HG02970 (cell line): ENCODE results near the gene POMT1.
"Not testable (repeated sequence)": the region's sequence is repeated elsewhere in the genome, so short reads cannot be mapped to it uniquely, and the experiment has no call there.

ENCODE experiments used
- ATAC-seq: cut with Tn5 transposase; IDR thresholded peaks from one replicate; pipeline ENCODE4 v1.9.1; 2021; ENCODE audit warnings: mild to moderate bottlenecking, moderate library complexity, moderate number of reproducible peaks; ENCODE audit not compliant: unreplicated experiment, low FRiP score

Gene POMT1

DNA sequence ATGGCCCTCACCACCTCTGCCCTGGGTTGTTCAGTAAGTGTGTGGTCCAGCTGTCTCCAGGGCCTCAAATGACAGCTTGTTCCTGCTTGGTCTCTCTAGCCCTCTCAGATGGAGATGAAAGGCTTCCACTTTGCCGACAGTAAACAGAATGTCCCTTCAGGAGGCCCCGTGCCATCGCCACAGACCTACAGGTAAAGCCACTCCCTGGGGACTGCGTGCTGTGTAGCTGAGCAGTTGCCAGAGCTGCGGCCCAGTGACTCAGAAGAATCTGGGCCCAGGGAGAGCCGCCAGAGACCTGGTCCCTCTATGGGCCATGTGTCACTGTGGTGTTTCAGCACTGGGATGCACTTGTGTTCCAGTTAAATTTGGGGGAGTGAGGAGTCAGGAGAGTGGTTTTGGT is 10.6 kb upstream of the POMT1 start:
- ATAC-seq = no peak

DNA sequence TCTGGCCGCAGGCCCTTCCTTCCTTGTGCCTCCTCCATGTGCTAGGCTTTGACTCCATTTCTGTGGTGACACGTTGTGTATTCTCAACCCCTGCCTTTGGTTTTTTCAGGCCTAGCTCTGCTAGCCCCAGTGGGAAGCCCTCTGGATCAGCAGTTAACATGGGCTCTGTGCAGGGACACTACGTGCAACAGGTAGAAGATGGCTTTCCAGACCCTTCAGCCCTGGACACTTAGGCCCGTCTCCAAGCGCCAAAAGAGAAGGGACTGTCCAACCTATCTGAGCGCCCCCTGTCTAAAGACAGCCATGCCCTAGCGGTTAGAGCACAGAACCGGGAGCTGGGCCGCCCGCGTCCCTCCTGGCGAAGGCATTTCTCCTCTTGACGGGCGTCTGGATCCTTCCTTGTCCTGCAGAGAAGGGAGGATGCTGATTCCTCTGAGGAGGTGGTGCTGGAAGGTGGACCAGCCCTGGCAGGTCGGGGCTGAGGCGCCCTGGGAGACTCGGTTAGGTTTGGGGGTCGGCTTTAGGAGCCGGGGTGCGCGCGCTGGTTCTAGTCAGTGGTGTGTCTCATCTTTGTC is 8.3 kb upstream of the POMT1 start:
- ATAC-seq = no peak

DNA sequence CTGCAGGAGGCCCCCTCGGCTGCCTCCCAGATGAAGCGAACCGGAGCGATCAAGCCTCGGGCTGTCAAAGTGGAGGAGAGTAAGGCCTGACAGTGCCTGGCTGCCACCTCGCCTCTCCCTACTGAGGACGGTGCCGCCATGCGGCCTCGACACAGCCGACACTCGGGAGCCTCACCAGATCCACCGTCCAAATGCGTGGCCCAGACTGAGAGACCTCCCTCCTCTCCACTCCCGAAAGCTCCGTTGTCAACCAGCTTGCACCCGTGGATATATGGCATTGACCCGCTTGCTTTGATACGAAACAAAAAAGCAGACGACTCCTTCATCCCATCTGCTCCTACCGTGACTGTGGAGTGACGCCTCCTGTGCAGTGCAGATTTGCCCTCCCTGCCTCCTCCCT is 6.9 kb upstream of the POMT1 start:
- ATAC-seq = no peak

DNA sequence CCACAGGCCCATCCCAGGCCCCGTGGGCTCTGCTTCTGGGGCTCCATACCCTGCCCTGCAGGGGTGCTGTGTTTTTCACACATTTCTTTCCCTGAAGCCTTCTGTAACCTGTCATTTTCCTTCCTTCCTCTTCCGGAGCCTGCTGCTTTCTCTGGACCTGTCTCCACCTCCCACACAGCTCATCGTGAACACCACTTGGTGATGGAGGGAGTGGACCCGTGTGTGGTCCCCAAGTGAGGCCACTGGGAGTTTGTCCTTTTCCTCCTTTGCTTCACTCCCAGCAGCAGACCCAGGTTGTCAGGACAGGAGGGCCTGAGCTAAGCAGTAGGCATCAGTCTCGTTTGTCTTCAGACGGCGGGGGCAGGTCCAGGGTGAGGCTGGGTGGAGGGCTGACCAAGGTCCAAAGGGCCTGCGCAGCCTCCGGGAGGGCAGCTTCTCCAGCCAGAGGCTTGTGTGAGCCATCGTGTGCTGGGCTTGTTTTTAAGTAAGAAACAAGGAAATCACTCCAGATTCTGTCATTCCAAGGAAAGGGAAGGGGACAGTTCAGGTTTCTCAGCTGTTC is 5.8 kb upstream of the POMT1 start:
- ATAC-seq = no peak

DNA sequence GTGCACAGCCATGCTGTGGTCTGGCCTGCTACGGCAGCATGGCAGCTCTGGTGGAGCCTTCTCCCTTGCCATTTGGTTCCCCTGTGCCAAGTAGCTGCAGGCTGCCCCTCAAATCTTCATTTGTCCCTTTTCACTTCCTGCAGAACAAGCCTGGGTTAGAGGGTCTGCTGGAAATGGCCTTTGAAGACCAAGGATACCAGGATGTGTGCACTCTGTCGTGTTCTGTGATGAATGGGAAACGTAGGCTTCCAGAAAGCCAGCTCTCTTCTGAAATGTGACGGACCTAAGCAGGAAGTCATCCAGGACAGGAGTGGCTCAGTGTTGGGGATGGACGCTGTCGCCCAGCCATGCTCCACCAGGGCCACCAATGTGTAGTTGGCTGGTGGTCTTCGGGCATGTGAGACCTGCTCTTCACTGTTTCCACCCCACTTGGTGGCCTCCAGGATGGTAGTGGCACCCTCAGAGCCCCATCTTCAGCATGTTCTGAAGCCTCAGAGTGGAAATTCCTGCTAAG is 3.4 kb upstream of the POMT1 start:
- ATAC-seq = no peak

DNA sequence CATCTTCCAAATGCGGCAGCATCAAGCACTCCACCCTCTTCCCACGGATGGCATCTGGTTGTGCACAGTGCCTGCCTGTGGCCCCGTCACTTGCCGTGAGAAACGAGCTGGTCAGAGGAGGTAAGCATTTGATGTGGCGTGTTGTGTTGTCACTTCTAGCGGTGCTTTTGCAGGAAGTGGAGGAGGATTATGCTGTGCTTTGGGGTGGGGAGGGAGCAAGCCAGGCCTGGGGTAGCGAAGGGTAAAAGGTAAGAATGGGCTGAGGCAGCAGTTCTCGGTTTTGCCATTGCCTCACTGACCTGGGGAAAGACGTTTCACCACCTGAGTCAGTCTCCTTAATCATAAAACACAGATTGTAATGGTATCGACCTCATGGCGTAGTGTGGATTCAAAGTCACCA is 2.3 kb upstream of the POMT1 start:
- ATAC-seq = no peak

DNA sequence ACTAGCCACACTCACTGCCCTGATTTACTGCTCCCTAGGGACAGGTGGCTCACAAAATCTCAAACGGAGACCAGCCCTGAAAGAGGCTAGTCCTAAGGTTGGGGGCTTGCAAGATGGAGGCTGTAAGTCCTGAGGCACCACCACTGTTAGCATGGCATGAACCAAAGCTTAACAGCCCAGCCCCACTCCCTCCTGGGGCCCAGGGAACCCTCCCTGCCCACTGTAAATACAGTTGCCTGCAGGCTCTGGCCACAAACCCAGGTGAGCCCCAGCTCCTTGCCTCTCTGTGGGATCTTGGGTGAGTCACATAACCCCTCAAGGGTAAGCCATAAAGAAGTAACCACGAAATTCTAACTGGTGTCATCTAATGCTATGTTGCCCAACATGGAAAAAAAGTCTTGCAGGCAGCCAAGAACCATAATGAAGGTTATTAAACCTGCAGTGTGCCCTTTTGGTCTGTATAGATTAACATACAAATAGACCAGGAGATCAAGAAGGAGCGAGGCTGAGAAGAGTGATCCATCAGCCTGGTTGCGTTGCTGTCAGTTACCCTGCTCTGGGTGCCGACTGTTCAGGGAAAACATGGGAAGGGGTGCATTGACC is 1.7 kb upstream of the POMT1 start:
- no peak for ATAC-seq

DNA sequence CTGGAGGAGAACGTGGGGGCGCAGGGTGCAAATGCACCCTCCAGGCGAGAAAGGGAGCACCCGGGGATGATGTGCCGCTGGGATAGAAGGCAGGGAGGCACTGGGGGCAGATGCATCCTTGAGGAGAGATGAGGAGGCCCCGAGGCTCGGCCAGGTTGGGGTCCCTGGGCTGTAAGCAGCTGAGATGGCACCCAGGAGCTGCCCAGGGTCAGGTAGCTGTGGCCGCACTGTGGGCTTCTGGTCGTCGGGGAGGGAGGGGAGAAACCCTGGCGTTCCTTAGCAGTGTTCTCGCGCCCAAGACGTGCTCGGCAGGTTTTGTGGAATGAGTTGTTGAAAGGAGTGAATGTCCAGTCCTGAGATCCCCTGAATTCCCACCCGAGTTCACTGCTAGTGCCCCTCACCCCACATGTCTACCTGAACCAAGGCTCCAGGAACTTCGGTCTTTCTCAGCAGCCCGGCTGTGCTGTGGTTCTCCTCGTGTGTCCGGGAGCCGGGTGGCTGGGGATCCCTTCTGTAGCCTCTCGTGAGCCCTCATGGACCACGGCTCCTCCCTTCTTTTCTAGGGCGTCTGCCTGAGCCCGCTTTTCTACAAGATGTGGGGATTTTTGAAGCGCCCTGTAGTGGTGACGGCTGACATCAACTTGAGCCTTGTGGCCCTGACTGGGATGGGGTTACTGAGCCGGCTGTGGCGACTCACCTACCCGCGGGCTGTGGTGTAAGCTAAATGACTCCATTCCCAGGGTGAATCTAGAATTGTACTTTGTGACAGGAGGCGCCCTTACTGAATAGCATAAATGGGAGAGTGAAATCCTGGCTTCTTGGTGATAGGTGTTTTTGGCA is 1.1 kb downstream of the POMT1 start:
- ATAC-seq = no peak

DNA sequence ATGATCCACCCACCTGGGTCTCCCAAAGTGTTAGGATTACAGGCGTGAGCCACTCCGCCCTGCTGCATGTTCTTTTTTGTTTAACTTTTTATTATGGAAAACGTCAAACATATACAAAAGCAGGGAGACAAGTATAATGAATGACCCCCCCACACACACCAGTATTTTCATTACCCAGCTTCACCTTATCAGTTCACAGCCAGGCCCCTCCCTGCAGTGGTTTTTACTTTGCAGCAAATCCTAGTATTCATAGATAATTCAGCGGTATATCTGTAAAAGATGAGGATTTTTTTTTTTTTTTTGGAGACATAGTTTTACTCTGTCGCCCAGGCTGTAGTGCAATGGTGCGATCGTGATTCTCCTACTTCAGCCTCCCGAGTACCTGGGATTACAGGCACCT is 2.3 kb downstream of the POMT1 start:
- no peak for ATAC-seq

DNA sequence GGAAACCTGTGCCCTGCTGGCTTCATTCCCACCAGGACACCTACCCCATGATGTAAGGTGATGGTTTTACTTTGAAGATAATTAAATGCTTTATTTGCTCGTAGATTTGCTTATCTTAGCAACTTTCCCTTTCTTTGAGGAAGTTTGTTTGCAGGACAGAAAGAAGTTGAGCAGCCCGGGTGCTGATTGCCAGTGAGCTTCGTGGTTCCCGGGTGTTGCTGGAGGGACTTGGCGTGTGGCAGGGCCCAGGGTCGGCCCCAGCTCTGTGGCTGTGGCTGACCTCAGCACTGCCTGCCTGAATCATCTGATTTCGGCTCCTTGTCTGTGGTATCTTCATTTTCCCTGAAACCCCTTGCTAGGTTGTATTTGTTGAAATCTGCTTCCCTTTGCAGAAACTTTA is 8.7 kb downstream of the POMT1 start:
- no peak for ATAC-seq

DNA sequence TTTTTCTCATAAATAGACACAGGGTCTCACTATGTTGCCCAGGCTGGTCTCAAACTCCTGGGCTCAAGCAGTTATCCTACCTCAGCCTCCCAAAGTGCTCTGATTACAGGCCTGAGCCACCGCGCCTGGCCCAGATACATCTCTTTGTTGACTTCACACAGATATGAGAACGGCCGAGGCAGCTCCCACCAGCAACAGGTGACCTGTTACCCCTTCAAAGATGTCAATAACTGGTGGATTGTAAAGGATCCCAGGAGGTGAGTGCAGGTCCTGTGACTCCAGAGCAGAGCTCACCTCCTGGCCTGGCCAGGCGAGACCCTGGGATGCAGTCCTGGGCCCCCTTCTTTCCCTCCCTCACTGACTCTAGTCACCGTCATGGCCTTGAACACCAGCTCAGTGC is 9.2 kb downstream of the POMT1 start:
- ATAC-seq = no peak

DNA sequence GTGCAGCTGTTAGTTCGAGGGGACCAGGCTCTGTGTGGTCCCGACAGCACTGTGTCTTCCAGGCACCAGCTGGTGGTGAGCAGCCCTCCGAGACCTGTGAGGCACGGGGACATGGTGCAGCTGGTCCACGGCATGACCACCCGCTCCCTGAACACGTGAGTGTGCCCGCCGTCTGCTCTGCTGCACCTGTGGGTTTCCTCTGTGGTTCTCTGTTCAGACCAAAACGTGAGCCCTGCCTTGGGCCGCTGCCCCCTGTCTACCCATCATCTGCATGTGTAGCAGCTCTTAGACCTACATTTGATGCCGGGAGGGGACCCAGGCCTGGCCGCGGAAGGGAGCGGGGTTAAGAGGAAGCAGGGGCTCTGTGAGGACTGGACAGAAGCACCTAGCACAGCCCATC is 10.5 kb downstream of the POMT1 start:
- no peak for ATAC-seq

DNA sequence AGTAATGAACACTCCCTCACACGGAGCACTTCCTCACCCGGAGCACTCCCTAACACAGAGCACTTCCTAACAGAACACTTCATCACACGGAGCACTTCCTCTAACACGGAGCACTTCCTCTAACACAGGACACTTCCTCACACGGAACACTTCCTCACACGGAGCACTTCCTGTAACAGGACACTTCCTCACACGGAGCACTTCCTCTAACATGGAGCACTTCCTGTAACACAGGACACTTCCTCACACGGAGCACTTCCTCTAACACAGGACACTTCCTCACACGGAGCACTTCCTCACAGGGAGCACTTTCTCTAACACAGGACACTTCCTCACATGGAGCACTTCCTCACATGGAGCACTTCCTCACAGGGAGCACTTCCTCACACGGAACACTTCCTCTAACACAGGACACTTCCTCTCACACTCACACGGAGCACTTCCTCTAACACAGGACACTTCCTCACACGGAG is 12.9 kb downstream of the POMT1 start:
- ATAC-seq = not testable (repeated sequence)

DNA sequence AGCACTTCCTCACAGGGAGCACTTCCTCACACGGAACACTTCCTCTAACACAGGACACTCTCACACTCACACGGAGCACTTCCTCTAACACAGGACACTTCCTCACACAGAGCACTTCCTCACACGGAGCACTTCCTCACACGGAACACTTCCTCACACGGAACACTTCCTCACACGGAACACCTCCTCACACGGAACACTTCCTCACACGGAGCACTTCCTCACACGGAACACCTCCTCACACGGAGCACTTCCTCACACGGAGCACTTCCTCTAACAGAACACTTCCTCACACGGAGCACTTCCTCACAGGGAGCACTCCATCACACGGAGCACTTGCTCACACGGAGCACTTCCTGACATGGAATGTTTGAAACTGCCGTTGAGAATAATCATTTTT is 13.4 kb downstream of the POMT1 start:
- no peak for ATAC-seq

DNA sequence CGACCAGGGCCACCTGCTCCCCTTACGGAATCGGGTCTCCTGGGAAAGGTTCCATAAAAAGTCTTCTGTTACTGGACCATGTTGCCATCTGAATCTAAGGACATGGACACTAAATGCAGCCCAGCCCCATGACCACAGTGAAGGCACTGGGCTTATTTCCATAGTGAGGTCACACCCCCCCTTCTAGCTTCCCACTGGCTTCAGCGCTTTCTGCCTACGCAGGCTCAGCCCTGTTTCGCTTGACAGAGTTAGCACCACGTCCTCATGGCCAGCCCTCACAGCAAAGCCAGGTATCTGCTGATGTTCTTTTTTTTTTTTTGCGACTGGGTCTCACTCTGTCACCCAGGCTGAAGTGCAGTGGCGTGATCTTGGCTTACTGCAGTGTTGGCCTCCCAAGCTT is 14.2 kb downstream of the POMT1 start:
- no peak for ATAC-seq

DNA sequence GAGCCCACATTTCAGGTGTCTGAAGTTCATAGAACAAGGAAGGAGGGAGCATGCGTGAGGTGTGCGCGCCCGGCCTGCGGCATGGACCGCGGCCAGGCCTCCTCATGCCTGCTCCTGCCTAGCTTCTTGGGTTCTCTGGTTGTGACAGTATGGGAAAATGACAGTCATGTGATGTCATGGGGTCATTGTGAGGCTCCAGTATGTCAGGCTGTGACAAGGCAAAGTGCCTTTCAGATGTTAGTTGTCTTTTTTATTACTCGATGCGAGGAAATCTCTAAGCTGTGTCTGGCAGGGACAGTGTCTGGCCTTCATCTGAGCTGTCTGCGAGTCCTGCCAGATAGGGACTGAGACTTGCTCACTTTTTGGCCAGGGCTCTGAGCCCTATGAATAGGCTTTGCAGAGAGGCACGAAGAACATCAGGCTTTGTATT is 15.1 kb downstream of the POMT1 start:
- no peak for ATAC-seq

DNA sequence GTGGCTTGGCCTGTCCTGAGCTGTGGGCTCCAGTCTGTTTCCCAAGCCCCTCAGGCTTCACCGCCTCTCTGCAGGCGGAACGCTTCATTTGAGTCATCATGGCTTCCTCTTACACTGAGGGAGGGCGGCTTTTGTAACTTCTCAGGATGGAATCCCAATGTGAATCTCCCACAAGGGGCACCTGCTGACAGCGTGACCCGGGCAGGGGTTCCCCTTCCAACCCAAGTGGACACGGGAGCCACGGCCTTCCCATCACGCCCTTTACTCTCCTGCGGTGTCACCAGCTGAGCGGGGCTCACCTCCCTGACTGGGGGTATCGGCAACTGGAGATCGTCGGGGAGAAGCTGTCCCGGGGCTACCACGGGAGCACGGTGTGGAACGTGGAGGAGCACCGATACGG is 15.8 kb downstream of the POMT1 start:
- no peak for ATAC-seq

DNA sequence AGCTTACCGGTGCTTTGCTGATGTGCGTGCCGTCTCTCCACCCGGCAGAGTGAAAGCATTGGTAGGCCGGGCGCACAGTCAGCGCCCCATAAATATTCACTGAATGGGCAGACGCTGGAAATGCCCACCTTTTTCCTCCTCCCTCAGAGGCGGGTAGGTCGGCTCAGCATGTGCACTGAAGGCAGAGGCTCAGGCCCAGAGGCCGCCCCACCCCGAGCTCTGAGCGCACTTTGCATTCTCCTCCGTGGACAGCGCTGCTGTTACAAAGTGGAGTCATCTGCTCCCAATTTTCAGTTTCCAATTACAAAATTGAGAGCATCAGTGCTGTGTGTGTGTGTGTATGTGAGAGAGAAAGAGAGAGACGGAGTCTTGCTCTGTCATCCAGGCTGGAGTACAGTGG is 17.8 kb downstream of the POMT1 start:
- ATAC-seq = no peak

DNA sequence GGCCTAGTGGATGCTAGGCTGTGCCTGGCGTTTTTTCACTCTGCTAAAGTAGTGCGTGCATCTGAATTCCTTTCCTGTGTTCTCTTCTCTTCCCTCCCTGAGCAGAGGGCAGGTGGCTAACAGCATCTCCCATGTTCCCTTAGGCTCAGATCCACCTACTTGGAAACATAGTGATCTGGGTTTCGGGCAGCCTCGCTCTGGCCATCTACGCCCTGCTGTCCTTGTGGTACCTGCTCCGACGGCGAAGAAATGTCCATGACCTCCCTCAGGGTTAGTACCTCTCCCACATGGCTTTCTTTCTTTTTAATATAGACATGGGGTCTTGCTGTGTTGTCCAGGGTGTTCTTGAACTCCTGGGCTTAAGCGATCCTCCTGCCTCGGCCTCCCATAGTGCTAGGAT is 18.5 kb downstream of the POMT1 start:
- ATAC-seq = no peak

DNA sequence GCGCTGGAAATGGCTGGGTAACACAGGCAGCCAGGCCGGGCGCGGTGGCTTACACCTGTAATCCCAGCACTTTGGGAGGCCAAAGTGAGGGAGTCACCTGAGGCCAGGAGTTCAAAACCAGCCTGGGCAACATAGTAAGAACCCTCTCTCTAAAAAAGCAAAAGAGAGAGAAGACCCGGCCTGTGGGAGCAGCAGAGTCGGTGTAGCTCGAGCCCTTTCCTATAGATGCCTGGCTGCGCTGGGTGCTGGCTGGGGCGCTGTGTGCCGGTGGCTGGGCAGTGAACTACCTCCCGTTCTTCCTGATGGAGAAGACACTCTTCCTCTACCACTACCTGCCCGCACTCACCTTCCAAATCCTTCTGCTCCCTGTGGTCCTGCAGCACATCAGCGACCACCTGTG is 19.1 kb downstream of the POMT1 start:
- ATAC-seq = no peak
